ENCODE results near the gene MYO3B.

Gene MYO3B

GRCh38 chr2:170229125-170229524 lies 51.2 kb downstream of the MYO3B start:
- Mint-ChIP-seq H3K27ac (no peak overlapping the region), H3K9me3 (ENCODE audit: low read depth) (no peaks in the 10 kb centered on the region), H3K36me3 (no peaks in the 10 kb centered on the region), H3K4me1 (ENCODE audit: low read depth) (no peaks in the 10 kb centered on the region), H3K4me3 (no peak overlapping the region), H3K27me3 (peaks cover 5% of the 10 kb centered on the region)

- no peak overlapping the region for H3K4me3 Mint-ChIP-seq
- H3K9me3 Mint-ChIP-seq (ENCODE audit: low read depth): no peaks in the 10 kb centered on the region
- H3K27me3 Mint-ChIP-seq: peaks cover 5% of the 10 kb centered on the region
- no peak overlapping the region for H3K27ac Mint-ChIP-seq
- no peaks in the 10 kb centered on the region for H3K4me1 Mint-ChIP-seq (ENCODE audit: low read depth)
- no peaks in the 10 kb centered on the region for H3K36me3 Mint-ChIP-seq
These were observed 51.8 kb downstream of the MYO3B start for GRCh38 chr2:170229744-170230143.

GRCh38 chr2:170235860-170236679 lies 58.1 kb downstream of the MYO3B start:
- Mint-ChIP-seq H3K27ac (no peak overlapping the region), H3K9me3 (ENCODE audit: low read depth) (no peaks in the 10 kb centered on the region), H3K27me3 (peaks cover 15% of the 10 kb centered on the region), H3K36me3 (no peaks in the 10 kb centered on the region), H3K4me3 (no peak overlapping the region), H3K4me1 (ENCODE audit: low read depth) (no peaks in the 10 kb centered on the region)

- no peaks in the 10 kb centered on the region for H3K4me1 Mint-ChIP-seq (ENCODE audit: low read depth)
- no peaks in the 10 kb centered on the region for H3K36me3 Mint-ChIP-seq
- H3K27ac Mint-ChIP-seq: no peak overlapping the region
- H3K9me3 Mint-ChIP-seq (ENCODE audit: low read depth): no peaks in the 10 kb centered on the region
- H3K4me3 Mint-ChIP-seq: no peak overlapping the region
- H3K27me3 Mint-ChIP-seq: peaks cover 16% of the 10 kb centered on the region
These were observed 58.7 kb downstream of the MYO3B start for GRCh38 chr2:170236680-170237047.

- H3K27ac Mint-ChIP-seq: no peak overlapping the region
- H3K9me3 Mint-ChIP-seq (ENCODE audit: low read depth): no peaks in the 10 kb centered on the region
- H3K4me1 Mint-ChIP-seq (ENCODE audit: low read depth): no peaks in the 10 kb centered on the region
- no peaks in the 10 kb centered on the region for H3K36me3 Mint-ChIP-seq
- H3K4me3 Mint-ChIP-seq: no peak overlapping the region
- H3K27me3 Mint-ChIP-seq: peaks cover 17% of the 10 kb centered on the region
These were observed 59.7 kb downstream of the MYO3B start for GRCh38 chr2:170237572-170238120.

GRCh38 chr2:170238776-170239175 lies 60.8 kb downstream of the MYO3B start:
- no peaks in the 10 kb centered on the region for H3K9me3 Mint-ChIP-seq (ENCODE audit: low read depth)
- no peaks in the 10 kb centered on the region for H3K36me3 Mint-ChIP-seq
- peaks cover 21% of the 10 kb centered on the region for H3K27me3 Mint-ChIP-seq
- H3K27ac Mint-ChIP-seq: no peak overlapping the region
- H3K4me1 Mint-ChIP-seq (ENCODE audit: low read depth): no peaks in the 10 kb centered on the region
- H3K4me3 Mint-ChIP-seq: no peak overlapping the region

- Mint-ChIP-seq H3K27ac (no peak overlapping the region), H3K4me1 (ENCODE audit: low read depth) (no peaks in the 10 kb centered on the region), H3K9me3 (ENCODE audit: low read depth) (no peaks in the 10 kb centered on the region), H3K4me3 (no peak overlapping the region), H3K27me3 (peaks cover 21% of the 10 kb centered on the region), H3K36me3 (no peaks in the 10 kb centered on the region)
These were observed 62.7 kb downstream of the MYO3B start for GRCh38 chr2:170240629-170241028.

GRCh38 chr2:170241756-170242155 lies 63.8 kb downstream of the MYO3B start:
- no peak overlapping the region for H3K27ac Mint-ChIP-seq
- H3K9me3 Mint-ChIP-seq (ENCODE audit: low read depth): no peaks in the 10 kb centered on the region
- H3K4me3 Mint-ChIP-seq: no peak overlapping the region
- no peaks in the 10 kb centered on the region for H3K36me3 Mint-ChIP-seq
- H3K4me1 Mint-ChIP-seq (ENCODE audit: low read depth): no peaks in the 10 kb centered on the region
- H3K27me3 Mint-ChIP-seq: peaks cover 21% of the 10 kb centered on the region

- Mint-ChIP-seq H3K27ac (no peak overlapping the region), H3K9me3 (ENCODE audit: low read depth) (no peaks in the 10 kb centered on the region), H3K4me1 (ENCODE audit: low read depth) (no peaks in the 10 kb centered on the region), H3K36me3 (no peaks in the 10 kb centered on the region), H3K27me3 (peaks cover 20% of the 10 kb centered on the region), H3K4me3 (no peak overlapping the region)
These were observed 65.3 kb downstream of the MYO3B start for GRCh38 chr2:170243118-170243837.

- no peak overlapping the region for H3K4me3 Mint-ChIP-seq
- H3K9me3 Mint-ChIP-seq (ENCODE audit: low read depth): no peaks in the 10 kb centered on the region
- no peaks in the 10 kb centered on the region for H3K4me1 Mint-ChIP-seq (ENCODE audit: low read depth)
- H3K36me3 Mint-ChIP-seq: no peaks in the 10 kb centered on the region
- peaks cover 19% of the 10 kb centered on the region for H3K27me3 Mint-ChIP-seq
- no peak overlapping the region for H3K27ac Mint-ChIP-seq
These were observed 66.0 kb downstream of the MYO3B start for GRCh38 chr2:170243898-170244297.

GRCh38 chr2:170244555-170244954 lies 66.6 kb downstream of the MYO3B start:
- no peak overlapping the region for H3K4me3 Mint-ChIP-seq
- H3K36me3 Mint-ChIP-seq: no peaks in the 10 kb centered on the region
- H3K9me3 Mint-ChIP-seq (ENCODE audit: low read depth): no peaks in the 10 kb centered on the region
- H3K4me1 Mint-ChIP-seq (ENCODE audit: low read depth): no peaks in the 10 kb centered on the region
- no peak overlapping the region for H3K27ac Mint-ChIP-seq
- H3K27me3 Mint-ChIP-seq: peaks cover 16% of the 10 kb centered on the region

GRCh38 chr2:170245312-170245711 lies 67.4 kb downstream of the MYO3B start:
- no peak overlapping the region for H3K27ac Mint-ChIP-seq
- H3K36me3 Mint-ChIP-seq: no peaks in the 10 kb centered on the region
- no peaks in the 10 kb centered on the region for H3K9me3 Mint-ChIP-seq (ENCODE audit: low read depth)
- no peak overlapping the region for H3K4me3 Mint-ChIP-seq
- H3K4me1 Mint-ChIP-seq (ENCODE audit: low read depth): no peaks in the 10 kb centered on the region
- peaks cover 14% of the 10 kb centered on the region for H3K27me3 Mint-ChIP-seq

GRCh38 chr2:170247333-170247732 lies 69.4 kb downstream of the MYO3B start:
- no peak overlapping the region for H3K27ac Mint-ChIP-seq

GRCh38 chr2:170247882-170248393 lies 70.0 kb downstream of the MYO3B start:
- H3K27ac Mint-ChIP-seq: no peak overlapping the region
- no peaks in the 10 kb centered on the region for H3K9me3 Mint-ChIP-seq (ENCODE audit: low read depth)
- no peaks in the 10 kb centered on the region for H3K36me3 Mint-ChIP-seq
- no peaks in the 10 kb centered on the region for H3K4me1 Mint-ChIP-seq (ENCODE audit: low read depth)
- peaks cover 11% of the 10 kb centered on the region for H3K27me3 Mint-ChIP-seq
- no peak overlapping the region for H3K4me3 Mint-ChIP-seq

More at GRCh38 chr2:170247333-170247732, 69.4 kb downstream of the MYO3B start:
- Mint-ChIP-seq H3K4me1 (ENCODE audit: low read depth) (no peaks in the 10 kb centered on the region), H3K9me3 (ENCODE audit: low read depth) (no peaks in the 10 kb centered on the region), H3K36me3 (no peaks in the 10 kb centered on the region), H3K4me3 (no peak overlapping the region), H3K27me3 (peaks cover 8% of the 10 kb centered on the region)
